Activated naive CD8-positive, alpha-beta T cell treated with anti-CD3 and anti-CD28 coated beads, Interleukin-2, amount 50 U/mL, for 24 hours (primary cell): ENCODE data around the gene PFN3.
A peak's percentile ranks its signal among the peaks of the same experiment; 100 is the strongest.
"Not testable (repeated sequence)": the region's sequence is repeated elsewhere in the genome, so short reads cannot be mapped to it uniquely, and the experiment has no call there.

ENCODE experiments used
- ATAC-seq: fragments of 150-1000 bp; cut with Tn5 transposase; one replicate; pipeline ENCODE4 v1.10.0; 2021
- DNase-seq: peaks from one replicate; pipeline ENCODE4 v3.0.0; 2021
- H3K27ac Mint-ChIP-seq: one replicate; pipeline ENCODE4 v1.8.0; 2021; ENCODE audit warnings: mild to moderate bottlenecking, mixed read lengths
- H3K27me3 Mint-ChIP-seq: one replicate; pipeline ENCODE4 v1.8.0; 2021; ENCODE audit warnings: mixed read lengths
- H3K36me3 Mint-ChIP-seq: one replicate; pipeline ENCODE4 v1.8.0; 2021; ENCODE audit warnings: low read depth, mixed read lengths
- H3K4me1 Mint-ChIP-seq: one replicate; pipeline ENCODE4 v1.8.0; 2021; ENCODE audit warnings: mixed read lengths
- H3K4me3 Mint-ChIP-seq: one replicate; pipeline ENCODE4 v1.8.0; 2021; ENCODE audit warnings: mild to moderate bottlenecking, moderate library complexity, mixed read lengths
- H3K9me3 Mint-ChIP-seq: one replicate; pipeline ENCODE4 v1.8.0; 2021; ENCODE audit warnings: mixed read lengths

PFN3 gene

DNA sequence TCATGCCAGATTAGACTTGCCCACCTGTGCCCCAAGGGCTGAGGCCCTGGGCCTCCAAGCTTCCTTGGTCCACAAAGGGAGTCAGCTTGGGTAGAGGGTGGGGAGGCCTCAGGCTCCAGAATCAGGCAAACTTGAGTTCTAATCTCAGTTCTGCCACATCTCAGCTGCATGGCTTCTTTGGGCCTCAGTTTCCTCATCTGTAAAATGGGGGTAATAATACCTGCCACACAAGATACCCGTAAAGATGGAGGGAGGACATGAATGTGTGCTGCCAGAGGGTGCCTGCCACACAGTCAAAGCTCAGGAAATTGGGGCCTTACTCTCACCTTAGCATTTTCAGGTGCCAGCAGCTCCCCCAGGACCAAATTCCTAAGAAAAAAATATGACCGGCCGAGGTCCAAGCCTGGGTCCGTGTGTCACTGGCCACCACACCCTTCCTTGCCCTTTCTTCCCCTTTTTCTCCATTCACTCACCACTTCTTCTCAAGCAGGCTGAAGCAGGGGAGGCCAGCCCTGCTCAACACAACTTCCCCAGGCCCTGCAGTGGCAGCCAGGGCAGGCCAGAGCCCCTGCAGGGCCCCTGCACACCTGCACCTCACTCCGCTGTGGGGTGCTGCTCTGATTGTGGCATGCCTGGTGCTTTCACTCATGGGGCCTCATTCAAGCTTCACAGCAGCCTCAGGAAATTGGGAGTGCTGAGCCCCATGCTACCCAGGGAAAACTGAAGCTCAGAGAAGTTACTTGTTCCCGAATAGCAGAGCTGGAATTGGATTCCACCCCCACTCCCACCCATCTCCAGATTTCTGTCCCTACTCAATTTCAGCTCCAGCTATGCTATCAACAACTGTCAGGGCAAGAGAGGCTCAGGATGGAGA lies 38.8 kb downstream of the PFN3 start:
- Mint-ChIP-seq H3K27me3 (no peaks in the 10 kb centered on the region), H3K4me3 (peak overlapping the region; percentile 74), H3K36me3 (no peaks in the 10 kb centered on the region), H3K27ac (peak overlapping the region; percentile 76), H3K9me3 (no peaks in the 10 kb centered on the region), H3K4me1 (peaks cover 85% of the 10 kb centered on the region)
- DNase-seq (no peak), ATAC-seq (no peak)

- not testable (repeated sequence) for H3K36me3 Mint-ChIP-seq, H3K27ac Mint-ChIP-seq, ATAC-seq, DNase-seq, H3K27me3 Mint-ChIP-seq, H3K9me3 Mint-ChIP-seq, H3K4me3 Mint-ChIP-seq
- peaks cover 89% of the 10 kb centered on the region for H3K4me1 Mint-ChIP-seq
These were observed 39.7 kb downstream of the PFN3 start for GRCh38 chr5:177360740-177361139.

DNA sequence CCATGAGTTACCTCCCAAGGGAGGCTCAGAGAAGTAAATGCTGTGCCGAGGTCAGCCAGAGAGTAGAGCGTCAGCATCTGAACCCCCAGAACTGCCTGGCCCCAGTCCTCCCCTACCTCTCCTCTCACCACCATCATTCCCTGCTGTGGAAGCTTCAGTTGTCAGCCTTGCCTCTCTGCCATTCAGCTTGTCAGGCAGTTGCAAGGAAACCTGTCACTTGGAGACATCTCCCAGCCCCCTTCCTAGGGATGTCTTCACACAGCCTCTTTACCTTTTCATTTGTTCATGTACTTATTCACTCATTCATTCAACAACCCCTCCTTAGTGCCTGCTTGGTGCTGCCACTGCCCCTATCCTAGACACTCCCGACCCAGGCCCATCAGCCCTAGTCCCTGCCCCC lies 40.6 kb downstream of the PFN3 start:
- Mint-ChIP-seq H3K27me3 (no peaks in the 10 kb centered on the region), H3K4me3 (peak overlapping the region; percentile 77), H3K4me1 (peaks cover 87% of the 10 kb centered on the region), H3K9me3 (peaks cover 7% of the 10 kb centered on the region), H3K36me3 (peaks cover 6% of the 10 kb centered on the region), H3K27ac (peak overlapping the region; percentile 61)
- DNase-seq (no peak), ATAC-seq (no peak)

DNA sequence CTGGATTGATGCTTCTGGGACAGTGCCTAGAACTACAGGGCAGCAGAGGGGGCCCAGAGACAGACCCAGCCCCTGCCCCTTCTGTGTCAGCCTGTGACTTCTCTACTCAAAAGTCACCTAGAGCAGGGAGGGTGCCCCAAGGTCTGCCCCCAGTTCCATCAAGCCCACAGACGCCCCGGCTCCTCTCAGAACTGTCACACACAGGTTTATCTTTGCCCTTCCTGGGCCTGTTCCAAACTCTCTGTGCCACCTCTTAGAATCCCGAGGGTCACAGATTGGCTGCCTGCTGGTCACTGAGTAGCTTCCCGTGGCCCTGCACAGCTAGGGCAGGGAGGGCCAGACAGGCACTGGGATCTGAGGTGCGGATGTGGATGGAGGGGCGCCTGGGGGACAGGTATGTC lies 41.0 kb downstream of the PFN3 start:
- ATAC-seq (no peak), DNase-seq (no peak)
- H3K9me3 Mint-ChIP-seq: peaks cover 7% of the 10 kb centered on the region
- H3K4me3 Mint-ChIP-seq: peak overlapping the region; percentile 77
- peak overlapping the region; percentile 78 for H3K27ac Mint-ChIP-seq
- H3K4me1 Mint-ChIP-seq: peaks cover 85% of the 10 kb centered on the region
- H3K27me3 Mint-ChIP-seq: no peaks in the 10 kb centered on the region
- H3K36me3 Mint-ChIP-seq: peaks cover 6% of the 10 kb centered on the region

GRCh38 chr5:177358370-177358819 lies 42.1 kb downstream of the PFN3 start:
- DNase-seq (no peak), ATAC-seq (no peak)
- Mint-ChIP-seq H3K4me3 (peak overlapping the region; percentile 77), H3K4me1 (peaks cover 78% of the 10 kb centered on the region), H3K36me3 (peaks cover 6% of the 10 kb centered on the region), H3K9me3 (peaks cover 7% of the 10 kb centered on the region), H3K27ac (peak overlapping the region; percentile 78), H3K27me3 (no peaks in the 10 kb centered on the region)

DNA sequence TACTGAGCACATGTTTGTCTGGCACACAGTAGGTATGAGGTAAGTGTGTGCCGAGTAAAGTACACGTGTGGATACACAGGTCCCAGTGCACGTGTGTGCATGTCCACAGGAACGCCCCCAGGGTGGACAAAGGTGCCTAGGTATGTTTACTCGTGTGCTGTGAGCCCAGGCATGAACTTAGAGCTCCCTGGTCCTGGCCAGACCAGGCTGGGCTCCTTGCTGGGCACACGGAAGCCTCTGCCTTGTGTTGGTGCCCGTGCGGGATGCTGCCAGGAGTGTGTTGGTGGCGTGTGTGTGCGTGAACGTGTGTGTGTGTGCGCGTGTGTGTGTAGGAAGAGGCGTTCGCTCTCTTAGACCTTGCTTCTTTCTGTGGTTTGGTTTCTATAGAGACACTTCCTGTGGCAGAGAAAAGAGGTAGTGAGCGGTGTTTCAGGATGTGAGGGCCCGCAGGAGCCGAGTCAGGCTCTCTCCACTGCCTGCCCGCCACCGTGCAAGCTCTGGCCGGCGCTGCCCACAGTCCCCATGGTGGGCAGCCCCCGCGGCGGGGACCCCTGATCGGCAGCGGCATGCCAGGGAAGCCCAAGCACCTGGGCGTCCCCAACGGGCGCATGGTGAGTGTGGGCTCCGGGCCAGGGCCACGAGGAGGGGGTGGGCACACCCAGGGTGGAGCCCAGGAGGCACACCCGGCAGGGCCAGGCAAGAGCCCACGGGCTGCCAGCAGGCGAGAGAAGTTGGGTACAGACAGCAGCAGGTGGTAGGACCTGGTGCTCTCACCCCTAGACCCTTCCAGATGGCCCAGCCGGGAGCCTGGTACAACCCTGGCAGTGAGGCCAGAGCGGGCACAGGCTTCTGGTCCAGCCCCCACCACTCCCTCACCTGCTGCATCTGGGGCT lies 42.8 kb downstream of the PFN3 start, which contains the start of gene RGS14:
TSS of gene RGS14 (plus strand) at position 466 of the 893 bp plus-strand sequence. CDS start at position 567, 101 bp downstream.
- peaks cover 6% of the 10 kb centered on the region for H3K36me3 Mint-ChIP-seq
- H3K4me3 Mint-ChIP-seq: peak within 1 kb of the TSS; percentile 77
- H3K27ac Mint-ChIP-seq: peak within 1 kb of the TSS; percentile 88
- DNase-seq (peak; percentile 63), ATAC-seq (peak; percentile 93)
- peaks cover 7% of the 10 kb centered on the region for H3K9me3 Mint-ChIP-seq
- H3K4me1 Mint-ChIP-seq: peaks cover 75% of the 10 kb centered on the region
- no peaks in the 10 kb centered on the region for H3K27me3 Mint-ChIP-seq

DNA sequence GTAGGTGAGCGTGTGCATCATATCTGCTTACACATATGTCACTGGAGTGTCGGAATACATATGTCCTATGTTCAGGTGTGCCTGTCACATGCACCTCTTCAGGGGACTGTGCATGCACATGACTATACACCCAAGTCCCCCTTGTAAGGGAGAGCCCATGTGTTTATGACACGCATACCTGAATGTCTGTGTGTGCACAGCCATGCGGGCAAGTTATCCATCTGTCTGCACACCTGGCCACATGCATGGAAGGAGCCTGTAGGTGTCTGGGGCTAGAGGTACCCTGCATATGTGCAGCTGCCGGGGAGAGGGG lies 43.4 kb downstream of the PFN3 start:
- ATAC-seq (no peak), DNase-seq (no peak)
- H3K9me3 Mint-ChIP-seq: peaks cover 7% of the 10 kb centered on the region
- peak overlapping the region; percentile 88 for H3K27ac Mint-ChIP-seq
- H3K36me3 Mint-ChIP-seq: peaks cover 6% of the 10 kb centered on the region
- H3K4me1 Mint-ChIP-seq: peaks cover 70% of the 10 kb centered on the region
- no peaks in the 10 kb centered on the region for H3K27me3 Mint-ChIP-seq
- H3K4me3 Mint-ChIP-seq: peak overlapping the region; percentile 77

GRCh38 chr5:177356746-177357145 lies 43.7 kb downstream of the PFN3 start:
- Mint-ChIP-seq H3K4me3 (no peak overlapping the region), H3K36me3 (peaks cover 6% of the 10 kb centered on the region), H3K4me1 (peaks cover 70% of the 10 kb centered on the region), H3K27me3 (no peaks in the 10 kb centered on the region), H3K27ac (peak overlapping the region; percentile 88), H3K9me3 (peaks cover 7% of the 10 kb centered on the region)
- DNase-seq: no peak
- no peak for ATAC-seq

- ATAC-seq: no peak
- Mint-ChIP-seq H3K4me1 (peaks cover 63% of the 10 kb centered on the region), H3K27me3 (no peaks in the 10 kb centered on the region), H3K4me3 (no peak overlapping the region), H3K9me3 (peaks cover 7% of the 10 kb centered on the region), H3K27ac (no peak overlapping the region), H3K36me3 (peaks cover 6% of the 10 kb centered on the region)
- no peak for DNase-seq
These were observed 44.6 kb downstream of the PFN3 start for GRCh38 chr5:177355868-177356168.

- no peak for ATAC-seq
- Mint-ChIP-seq H3K36me3 (peaks cover 6% of the 10 kb centered on the region), H3K9me3 (peaks cover 7% of the 10 kb centered on the region), H3K4me3 (no peak overlapping the region), H3K4me1 (peaks cover 65% of the 10 kb centered on the region), H3K27me3 (no peaks in the 10 kb centered on the region), H3K27ac (no peak overlapping the region)
- no peak for DNase-seq
These were observed 45.1 kb downstream of the PFN3 start for GRCh38 chr5:177355162-177355867.

DNA sequence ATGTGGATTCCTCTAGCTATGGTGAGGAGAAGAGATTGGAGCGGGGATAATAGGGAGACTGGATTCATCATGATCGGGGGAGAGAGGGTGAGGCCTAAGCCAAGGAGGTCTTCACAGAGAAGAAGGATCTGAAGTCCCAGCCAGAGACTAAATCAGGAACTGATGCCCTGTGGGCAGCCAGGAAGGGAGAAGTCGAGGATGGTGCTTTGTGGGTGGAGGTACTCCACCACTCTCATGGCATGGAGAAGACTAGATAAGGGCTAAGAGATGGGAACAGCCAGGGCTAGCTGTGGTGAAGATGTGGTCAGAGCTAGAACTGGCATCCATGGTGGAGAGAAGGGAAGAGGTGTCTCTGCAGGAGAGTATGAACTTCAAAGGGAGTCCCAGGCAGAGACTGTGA lies 45.8 kb downstream of the PFN3 start:
- H3K4me1 Mint-ChIP-seq: peaks cover 65% of the 10 kb centered on the region
- H3K36me3 Mint-ChIP-seq: peaks cover 6% of the 10 kb centered on the region
- DNase-seq: no peak
- peaks cover 7% of the 10 kb centered on the region for H3K9me3 Mint-ChIP-seq
- H3K4me3 Mint-ChIP-seq: no peak overlapping the region
- no peak overlapping the region for H3K27ac Mint-ChIP-seq
- ATAC-seq: no peak
- H3K27me3 Mint-ChIP-seq: no peaks in the 10 kb centered on the region

- Mint-ChIP-seq H3K36me3 (peaks cover 6% of the 10 kb centered on the region), H3K27ac (no peak overlapping the region), H3K4me3 (no peak overlapping the region), H3K27me3 (no peaks in the 10 kb centered on the region), H3K9me3 (peaks cover 7% of the 10 kb centered on the region), H3K4me1 (peaks cover 65% of the 10 kb centered on the region)
- no peak for DNase-seq
- no peak for ATAC-seq
These were observed 46.2 kb downstream of the PFN3 start for GRCh38 chr5:177354256-177354655.

- no peak overlapping the region for H3K27ac Mint-ChIP-seq
- ATAC-seq (no peak), DNase-seq (no peak)
- no peaks in the 10 kb centered on the region for H3K27me3 Mint-ChIP-seq
- no peak overlapping the region for H3K4me3 Mint-ChIP-seq
- H3K9me3 Mint-ChIP-seq: peaks cover 7% of the 10 kb centered on the region
- peaks cover 60% of the 10 kb centered on the region for H3K4me1 Mint-ChIP-seq
- H3K36me3 Mint-ChIP-seq: peaks cover 9% of the 10 kb centered on the region
These were observed 47.4 kb downstream of the PFN3 start for GRCh38 chr5:177353093-177353492.
